C1 segment of cervical spinal cord (tissue), 14 donors: ENCODE measurements around the gene DDR2.

Source experiments
- DNase-seq, 14 donors: peaks; one replicate each; lab custom pipeline; 2025; lab: John Stamatoyannopoulos, UW

Gene DDR2

DNA sequence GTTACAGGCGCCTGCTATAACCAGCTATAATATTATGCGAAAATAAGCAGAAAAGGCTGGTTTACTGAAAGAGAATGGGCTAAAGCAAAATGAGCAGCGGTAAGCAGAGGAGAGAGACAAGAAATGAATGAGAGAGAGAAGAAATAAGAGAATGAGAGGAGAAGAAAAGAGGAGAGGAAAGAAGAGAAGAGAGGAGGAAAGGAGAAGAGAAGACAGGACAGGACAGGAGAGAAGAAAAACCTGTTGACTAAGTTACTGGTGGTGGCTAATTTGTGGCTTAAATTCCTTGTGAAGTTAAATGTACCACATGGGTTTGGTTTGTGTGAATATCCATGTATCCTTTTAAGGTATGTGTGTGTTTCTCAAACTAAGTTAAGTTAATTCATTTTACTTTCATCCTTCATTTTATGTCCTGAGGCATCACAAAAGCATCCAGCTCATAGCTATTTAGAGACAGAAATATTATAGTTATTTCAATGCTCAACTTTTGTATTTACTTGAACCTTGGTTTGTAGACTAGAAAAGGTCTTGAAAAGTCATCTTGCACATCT is 3.1 kb upstream of the DDR2 start:
- DNase-seq, result no peak

DNA sequence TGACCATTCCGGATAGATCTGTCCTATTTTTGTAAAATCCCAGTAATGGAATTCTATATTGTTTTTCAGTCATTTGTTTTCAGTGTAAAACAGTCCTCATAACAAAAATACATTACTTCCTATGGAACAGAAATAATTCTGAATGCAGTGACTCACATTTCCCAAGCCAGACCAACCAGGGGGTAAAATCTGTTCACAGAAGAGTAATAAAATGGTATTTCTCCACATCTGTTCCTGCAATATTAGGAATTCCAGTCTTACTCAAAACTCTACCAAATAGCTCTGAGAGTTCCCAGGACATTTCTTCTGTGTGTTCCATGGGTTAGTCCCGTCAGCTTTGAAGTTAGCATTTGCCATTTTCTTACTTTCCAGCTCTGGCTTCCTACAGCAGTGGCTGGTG is 2.6 kb upstream of the DDR2 start:
- DNase-seq, result no peak

DNA sequence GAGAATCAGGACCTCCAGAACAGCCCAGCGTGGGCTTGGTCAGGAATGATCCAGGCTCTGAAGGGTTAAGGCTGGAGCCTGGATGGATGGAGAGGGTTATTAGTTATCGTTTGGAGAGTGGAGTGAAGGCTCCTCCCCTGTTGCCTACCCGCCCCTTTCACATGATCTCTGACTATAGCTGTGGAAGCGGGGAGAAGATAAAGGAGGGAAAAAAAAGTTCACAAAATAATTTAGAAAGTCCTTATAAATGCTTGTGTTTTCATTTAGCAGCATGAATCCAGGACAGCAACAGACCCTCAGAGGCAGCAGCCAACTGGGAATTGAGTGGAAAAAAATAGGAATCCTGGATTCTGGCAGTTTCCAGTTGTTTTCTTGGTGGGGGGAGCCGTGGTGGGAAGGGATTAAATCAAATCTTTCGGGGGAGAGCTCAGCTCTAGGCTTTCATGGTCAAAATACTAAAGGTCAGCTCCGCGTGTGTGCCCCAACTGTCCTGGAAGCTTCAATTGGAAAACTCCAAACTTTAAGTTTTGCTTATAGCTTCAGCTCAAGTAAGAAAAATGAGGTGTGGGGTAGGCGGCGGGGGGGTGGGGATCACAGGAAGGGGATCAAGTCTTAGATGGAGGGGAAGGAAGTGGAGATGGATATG is 595 bp upstream of the DDR2 start:
- DNase-seq, result no peak

DNA sequence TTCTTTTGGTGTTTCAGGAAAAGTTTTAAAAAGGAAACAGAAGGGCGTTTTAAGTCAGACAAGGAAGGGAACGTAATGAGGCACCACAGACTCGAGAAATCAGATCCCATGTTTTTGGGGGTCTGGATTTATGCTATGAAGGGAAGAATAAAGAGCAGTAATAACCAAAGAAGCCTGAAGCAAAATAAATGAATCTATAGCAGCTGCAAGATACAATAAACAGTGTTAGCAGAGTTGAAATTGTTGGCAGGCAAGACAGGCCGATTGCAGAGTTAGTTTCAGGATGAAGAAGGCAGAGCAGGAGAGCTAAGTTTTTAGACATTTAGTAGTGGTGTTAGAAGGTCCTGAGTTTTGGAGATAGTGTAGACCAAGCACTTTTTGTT is 425 bp downstream of the DDR2 start:
- peak in 1 of 14 donors; percentile 6 for DNase-seq

DNA sequence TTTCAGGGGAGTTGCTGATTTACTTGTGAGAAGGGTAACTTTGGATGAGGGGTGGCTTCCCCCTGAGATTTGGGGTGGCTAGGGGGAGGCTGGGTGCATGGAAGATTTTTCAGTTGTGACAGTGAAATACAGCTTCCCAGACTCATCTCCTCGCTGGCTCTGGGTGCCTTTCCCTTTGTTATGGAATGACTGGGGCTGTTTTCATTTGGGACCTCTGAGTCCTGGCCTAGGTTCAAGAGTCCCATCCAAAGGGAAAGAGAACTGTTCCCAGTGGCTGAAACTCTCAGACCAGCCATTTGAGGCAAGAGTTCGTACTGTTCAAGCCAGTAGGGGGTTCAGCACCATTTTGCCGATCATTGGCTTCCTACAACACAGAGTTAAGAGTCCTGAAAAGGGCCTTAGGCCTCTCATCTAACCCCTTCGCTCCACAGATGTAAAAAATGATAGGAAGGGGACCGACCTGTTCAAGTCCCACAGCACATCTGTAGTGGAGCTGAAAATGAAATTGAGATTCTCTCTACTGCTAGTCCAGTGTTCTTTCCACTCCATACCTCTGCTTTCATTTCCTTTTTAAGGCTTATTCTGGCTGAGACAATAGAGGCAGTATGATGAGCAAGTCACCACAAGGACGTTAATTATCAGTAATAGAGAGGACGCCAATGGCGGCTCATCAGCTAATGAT is 958 bp downstream of the DDR2 start:
- peak in 3 of 14 donors; percentile 12 to 31 (median 21) for DNase-seq

DNA sequence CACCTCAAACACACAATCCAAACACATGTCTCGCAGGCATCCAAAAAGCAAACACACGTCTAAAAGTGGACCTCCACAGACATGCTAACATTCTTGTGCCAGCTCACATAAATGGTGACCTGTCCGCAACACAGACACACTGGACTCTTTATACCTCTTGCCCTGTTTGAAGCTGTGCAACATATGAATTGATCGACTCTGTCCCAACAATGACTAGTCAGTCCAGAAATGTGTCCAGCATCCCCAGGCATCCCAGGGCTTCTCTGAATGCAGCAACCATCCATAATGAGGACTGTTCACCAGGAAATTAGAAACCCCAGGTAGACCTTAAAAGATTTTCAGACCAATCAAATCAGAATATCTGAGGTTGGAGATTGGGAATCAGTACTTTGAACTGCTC is 3.2 kb downstream of the DDR2 start:
- no peak for DNase-seq

DNA sequence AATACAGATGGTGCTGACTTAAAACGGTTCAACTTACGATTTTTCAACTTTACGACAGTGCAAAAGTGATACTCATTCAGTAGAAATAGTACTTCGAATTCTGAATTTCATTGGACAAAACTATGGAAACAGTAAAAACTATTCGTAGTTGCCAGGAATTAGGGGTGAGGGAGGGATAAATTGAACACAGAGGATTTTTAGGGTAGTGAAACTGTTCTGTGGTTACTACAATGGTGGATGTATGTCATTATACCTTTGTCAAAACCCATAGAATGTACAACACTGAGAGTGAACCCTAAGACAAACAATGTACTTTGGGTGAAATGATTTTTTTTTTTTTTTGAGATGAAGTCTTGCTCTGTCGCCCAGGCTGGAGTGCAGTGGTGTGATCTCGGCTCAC is 7.5 kb downstream of the DDR2 start:
- no peak for DNase-seq

DNA sequence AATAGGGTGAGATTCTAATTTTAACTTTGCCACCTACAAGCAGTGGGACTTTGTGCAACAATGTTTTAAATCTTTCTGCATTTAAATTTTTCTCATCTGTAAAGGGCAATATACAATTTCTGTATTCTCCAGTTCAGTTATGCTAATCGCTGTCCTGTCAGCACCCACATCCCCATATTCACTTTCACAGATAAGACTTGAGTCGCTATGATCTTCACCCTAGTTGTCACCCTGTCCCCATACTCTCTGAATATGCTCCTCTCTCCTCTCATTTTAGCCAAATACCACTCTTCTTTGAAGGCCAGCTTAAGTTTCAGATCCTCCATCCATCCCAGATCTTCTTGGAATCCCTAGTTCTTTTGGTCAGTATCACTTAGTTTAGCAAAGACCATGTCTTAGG is 8.8 kb downstream of the DDR2 start:
- no peak for DNase-seq

DNA sequence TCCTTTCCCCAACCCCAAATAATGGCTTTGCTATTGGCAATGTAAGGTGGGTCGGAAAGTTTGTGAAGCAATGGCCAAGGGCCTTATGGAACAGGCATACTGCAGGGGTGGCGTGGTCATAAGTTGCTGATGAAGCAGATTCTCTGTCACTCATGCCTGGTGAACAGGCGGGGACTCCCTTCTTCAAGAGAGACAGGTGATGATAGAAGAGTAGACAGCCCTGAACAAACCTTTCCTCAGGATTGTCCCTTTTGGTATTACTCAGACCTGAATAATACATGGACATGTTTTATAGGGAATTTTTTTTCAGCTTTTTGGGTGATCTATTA is 12.7 kb downstream of the DDR2 start:
- DNase-seq, result no peak

DNA sequence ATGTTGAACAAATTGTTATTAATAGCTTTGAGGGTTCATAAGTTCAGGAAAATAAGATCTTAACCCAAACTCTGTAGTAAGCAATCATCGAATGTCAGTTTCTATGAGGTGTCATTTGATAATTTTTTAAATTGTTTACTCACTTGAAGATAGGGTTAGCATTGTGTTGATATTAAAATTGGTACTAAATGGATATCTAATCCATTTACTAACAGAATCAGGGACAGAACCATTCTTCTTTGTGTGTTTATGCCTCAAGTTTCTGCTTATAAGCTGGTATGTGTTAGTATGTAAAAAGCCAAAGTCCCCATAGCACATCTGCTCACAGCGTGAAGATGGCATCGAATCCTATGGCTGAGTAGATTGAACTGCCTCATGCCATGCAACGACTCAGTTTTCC is 13.4 kb downstream of the DDR2 start:
- DNase-seq, result no peak

DNA sequence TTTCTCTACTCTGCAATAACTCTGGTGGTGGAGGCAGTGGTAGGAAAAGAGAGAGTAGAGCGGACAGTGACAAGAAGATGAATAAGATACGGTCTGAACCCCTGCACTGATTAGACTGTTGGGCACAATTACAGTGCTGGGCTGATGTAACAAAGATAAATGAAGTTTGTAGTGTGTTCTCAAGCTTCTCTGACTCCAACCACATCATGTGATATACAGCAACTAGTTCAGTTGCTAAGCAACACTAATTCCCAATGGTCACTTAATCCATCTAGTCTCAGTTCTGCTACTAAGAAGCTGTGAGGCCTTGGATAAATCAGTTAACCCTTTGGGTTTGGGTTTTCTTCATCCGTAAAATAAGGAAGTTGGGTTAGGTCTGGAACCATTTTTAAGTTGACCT is 17.3 kb downstream of the DDR2 start:
- DNase-seq, result no peak

DNA sequence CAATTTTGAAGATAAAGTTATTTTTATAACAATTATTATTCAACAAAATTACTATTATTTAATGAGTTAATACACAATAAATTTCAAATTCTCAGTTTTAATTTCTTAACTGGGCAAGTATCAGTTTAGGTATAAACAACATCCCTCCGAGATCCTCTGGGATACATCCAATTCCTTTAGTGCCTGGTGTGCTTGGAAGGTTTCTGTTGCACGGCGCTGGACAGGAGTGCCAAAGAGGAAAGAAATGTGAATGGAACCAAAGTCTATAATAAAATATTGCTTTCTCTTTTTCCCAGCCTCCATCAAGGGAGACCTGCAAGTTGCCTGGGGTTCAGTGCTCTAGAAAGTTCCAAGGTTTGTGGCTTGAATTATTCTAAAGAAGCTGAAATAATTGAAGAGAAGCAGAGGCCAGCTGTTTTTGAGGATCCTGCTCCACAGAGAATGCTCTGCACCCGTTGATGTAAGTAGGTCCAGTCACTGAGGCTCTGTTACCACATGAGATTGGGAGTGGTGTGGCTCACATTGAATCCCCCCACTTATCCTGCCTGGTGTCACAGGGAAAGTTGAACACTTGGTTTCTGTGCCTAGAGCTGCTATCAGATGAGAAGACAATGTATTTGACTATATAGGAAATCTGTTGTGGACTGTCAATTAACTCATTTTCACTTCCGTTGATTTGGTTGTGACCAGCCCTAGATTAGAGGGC is 22.8 kb downstream of the DDR2 start:
- DNase-seq, result no peak

DNA sequence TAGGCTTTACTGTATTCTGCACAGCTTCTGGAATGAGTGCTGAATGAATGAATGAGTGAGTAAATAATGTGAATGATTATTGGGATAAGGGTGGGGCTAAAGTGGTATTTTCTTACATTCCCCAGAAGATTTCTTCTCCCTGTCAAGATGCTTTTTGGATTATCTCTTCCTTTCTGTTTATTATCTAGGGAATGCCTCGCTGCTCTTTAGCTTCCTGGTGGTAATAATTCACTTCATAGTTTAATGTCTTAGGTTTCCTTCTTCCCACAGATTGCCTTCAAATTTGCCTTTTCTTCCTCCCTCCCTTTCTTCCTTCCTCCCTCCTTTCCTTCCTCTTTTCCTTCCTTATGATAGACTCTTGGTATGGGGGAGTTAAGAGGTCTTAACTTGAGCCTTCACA is 24.0 kb downstream of the DDR2 start:
- DNase-seq, result no peak

DNA sequence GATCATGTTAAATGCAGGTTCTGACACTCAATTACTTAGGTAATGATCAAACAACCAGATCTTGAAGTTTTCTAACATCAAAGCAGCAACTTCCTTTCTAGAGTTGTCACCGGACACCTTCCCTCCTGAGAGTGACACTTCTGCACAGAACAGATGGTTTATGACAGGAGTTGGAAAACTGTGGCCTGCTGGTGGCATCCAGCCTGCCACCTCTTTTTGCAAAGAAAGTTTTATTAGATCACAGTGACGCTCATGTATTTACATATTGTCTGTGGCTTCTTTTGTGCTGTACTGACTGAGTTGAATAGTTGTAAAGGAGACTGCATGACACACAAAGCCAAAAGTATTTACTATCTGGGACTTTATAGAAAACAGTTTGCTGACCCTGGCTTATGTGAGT is 28.3 kb downstream of the DDR2 start:
- DNase-seq, result no peak

DNA sequence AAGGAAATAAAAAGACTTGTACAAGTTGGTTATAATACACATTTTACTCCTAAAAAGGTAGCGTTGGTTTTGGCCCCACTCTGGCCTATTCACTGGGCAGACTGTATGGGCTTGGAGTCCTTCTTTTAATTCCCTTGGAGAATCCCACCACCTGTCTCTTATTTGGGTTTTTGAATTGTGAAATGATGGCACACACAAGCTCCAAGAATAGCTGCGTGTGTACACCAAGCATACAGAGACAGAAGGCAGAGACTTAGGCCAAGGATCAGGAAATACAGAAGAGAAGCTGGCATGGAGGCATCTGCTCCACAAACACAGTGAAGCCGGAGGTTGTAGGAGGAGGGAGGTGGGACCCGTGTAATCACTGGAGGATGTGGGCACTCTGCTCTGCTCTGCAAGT is 29.1 kb downstream of the DDR2 start:
- DNase-seq, result peak in 1 of 14 donors; percentile 8

DNA sequence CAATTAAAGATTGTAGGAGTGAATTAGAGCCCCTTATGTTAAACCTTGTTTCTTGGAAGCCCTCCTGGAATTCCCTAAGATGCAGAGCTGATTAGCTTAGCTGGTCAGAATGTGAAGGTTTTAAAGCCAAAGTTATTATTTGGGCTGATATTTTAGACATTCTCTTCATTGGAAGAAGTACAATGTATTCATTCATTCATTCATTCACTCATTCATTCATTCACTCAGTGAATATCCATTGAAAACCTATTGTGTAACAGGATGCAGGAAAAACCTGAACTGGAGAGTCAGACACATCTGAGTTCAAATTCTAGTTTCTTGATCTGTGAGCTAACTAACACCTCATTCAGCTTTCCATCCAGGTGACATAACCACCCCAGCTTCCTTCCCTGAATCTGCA is 29.7 kb downstream of the DDR2 start:
- no peak for DNase-seq

DNA sequence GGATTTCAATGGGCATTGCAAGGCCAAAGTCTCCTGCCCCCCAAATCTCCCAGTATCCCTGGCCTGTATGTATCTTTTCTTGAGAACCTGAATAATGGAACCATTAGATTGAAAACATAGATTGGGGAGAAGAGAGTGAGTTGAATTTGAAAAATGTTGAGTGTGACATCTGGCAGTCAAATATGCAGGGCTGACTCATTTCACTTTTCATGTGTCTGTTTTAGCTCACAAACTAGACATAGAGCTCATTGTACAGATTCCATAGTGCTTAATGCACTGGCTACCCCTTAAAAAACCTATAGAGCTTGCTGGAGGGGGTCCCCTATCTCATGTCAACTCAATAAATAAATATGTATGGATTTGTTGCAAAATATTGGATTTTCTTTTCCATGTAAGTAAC is 30.8 kb downstream of the DDR2 start:
- DNase-seq, result no peak

DNA sequence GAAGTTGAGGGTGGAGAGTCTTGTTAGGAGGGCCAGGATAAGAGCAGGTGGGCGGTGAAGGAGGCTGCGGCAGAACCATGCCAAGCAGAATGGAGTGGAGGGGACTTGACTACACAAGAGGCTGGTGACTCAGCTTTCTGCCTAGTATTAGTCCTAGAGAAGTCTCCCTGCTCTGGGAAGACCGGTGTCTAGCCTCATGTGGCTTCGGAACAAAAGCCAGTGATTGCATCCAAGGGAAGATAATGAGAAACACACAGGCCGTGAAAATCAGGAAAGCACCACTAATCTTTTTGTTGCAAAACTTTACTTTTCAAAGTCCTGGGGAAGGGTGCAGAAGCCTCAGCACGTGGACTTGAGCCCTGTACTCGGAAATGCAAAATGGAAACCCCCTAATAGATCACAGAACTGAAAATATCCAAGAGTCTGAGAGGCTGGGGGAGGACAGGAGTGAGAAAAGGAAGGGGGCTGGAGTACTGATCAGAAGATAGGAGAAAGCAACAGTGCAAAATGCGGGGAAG is 31.4 kb downstream of the DDR2 start:
- DNase-seq, result no peak

DNA sequence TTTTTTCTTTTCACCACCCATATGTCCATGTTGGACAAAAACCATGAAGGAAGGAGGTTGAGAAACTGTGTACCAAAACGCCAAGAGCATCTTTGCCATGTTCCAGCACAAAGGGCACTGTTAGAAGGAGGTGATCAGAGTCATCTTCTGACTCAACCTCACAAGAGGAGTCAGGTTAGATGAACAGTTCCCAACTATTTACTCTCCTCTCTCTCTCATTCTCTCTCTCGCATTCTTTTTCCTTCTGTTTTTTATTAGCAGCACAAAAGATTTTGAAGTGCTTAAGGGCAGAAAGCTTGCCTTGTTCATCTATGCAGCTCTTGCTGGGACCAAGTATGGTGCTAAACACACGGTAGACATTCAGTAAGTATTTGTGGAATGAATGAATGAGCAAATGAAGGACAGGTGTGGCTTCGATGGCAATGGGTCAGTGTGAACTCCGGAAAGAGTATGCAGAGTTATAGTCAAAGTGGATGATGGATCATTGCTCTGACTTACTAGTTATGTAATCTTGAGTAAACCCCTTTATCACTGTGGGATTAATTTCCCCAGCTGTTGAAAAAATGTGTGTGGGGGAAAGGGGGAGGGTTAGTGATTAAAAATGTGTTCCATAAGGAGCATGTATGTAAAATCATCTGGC is 33.9 kb downstream of the DDR2 start:
- DNase-seq, result no peak

DNA sequence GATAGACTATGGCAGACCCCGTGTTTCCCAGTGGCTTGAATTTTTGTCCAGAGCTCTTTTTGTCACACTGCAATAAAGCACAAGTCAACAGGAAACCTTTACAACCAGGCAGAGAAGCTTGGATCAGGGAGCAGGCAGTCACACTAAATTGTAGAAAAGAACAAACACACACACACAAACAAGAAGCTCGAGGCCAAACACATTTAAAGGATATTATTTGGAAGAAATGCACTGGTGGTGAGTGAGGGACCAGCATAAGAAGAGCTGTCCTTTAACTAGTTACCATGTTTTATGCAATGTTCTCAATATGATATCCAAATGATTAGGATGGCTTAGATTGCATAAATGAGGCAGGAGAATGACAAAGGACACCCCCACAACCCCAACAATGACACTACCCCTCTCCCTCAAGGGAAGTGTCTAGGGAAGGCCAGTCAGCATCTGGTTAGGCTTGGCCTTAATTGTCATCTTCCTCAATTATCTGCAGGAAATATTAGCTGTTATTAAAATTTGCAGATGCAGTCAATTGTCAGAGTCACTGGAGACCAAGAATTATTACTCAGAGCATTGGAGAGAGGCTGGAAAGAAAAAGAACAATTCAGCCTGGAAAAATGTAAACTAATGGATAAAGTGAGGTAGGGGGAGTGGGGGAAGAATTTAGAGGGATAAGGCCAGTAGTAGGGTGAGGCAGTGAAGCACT is 35.3 kb downstream of the DDR2 start:
- no peak for DNase-seq

DNA sequence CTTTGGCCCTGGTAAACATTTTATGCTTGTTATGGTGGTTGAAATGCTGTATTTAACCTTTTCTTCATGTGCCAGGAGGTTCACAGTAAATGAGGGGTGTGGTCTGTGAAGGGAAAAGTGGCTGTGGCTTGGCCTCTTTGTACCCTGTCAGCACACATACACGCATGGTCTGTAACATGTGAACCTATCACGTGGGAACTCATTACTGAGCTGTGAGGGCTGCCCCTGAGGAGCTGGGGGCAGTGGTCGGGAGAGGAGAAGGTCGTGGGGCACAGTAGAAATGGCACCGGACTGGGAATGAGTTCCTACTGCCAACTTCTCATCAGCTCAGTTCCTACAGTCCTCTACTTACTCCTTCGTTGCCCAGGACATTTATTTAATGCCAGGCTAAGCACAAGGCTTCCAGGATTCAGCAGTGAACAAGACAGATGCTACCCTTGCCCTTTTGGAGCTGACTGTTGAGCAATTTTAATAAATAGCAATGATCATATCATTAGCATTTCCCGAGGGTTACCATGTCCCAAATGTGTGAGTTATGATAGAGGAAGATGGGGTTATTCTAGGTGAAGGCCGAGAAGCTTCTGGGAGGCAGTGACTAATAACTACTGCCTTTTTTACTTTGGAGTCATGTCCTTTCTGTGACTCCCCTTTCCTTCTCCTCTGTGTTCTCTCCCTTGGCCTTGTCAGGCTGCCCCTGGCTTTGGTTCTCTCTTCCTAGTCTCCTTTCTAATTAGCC is 38.8 kb downstream of the DDR2 start:
- peak in 2 of 14 donors; percentile 6 to 44 for DNase-seq
